ENCODE measurements around the gene TBC1D16.

Gene TBC1D16

DNA sequence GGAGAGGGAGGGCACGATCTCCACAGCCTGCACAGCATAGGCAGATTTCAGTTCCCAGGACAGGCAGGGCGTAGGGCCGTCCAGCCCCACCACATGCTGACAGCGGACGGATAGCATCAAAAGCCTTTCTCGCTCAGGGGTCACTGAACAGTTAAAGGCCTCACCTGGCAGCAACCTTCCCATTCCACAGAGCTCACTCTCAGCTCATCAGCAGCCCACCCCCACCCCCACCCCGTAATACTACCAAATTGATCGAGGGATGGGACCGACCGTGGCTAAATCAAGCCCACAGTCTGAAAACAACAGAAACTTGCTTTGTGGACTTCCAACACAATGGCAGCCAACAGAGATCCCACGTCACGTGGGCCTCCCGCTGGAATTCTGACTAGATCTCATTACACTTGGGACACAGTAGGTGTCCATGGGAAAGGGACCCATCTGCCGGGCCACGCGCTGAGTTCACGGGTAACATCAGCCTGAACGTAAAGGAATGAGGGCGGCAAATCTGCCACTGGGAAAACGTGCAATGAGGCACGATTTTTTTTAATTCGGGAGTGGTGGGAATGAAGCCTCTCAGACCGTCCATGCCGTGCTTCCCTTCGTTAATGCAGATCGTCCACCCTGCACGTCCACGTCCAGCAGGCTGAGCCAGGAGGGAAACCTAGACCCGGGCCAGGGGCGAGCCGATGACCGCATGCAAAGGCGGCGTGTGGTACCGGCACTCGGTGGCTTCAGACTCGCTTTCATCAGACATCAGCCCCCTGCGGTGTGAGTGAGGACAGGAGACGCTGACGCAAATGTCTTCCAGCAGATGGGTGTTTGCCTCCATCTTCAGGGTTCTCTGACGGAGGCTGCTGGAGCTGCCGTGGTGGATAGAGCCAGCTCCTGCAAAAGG is 92.1 kb downstream of the TBC1D16 start:
- no peaks in the 10 kb centered on the region for H3K27me3 ChIP-seq (replicated peaks; ENCODE audit: control insufficient read depth, insufficient read depth, low read length)
- no peaks in the 10 kb centered on the region for H3K9me3 ChIP-seq (ENCODE audit: control insufficient read depth, low read length)
- no peak for DNase-seq (ENCODE audit: low read depth)
- H3K9ac ChIP-seq (ENCODE audit: low read length) = no peak overlapping the region
- H3K4me3 ChIP-seq (ENCODE audit: low read length) = no peak overlapping the region
- peaks cover 13% of the 10 kb centered on the region for H3K4me1 ChIP-seq (ENCODE audit: control insufficient read depth, insufficient read depth, low read length)
- peaks cover 94% of the 10 kb centered on the region for H3K36me3 ChIP-seq (ENCODE audit: control insufficient read depth, insufficient read depth, low read length, severe bottlenecking)

DNA sequence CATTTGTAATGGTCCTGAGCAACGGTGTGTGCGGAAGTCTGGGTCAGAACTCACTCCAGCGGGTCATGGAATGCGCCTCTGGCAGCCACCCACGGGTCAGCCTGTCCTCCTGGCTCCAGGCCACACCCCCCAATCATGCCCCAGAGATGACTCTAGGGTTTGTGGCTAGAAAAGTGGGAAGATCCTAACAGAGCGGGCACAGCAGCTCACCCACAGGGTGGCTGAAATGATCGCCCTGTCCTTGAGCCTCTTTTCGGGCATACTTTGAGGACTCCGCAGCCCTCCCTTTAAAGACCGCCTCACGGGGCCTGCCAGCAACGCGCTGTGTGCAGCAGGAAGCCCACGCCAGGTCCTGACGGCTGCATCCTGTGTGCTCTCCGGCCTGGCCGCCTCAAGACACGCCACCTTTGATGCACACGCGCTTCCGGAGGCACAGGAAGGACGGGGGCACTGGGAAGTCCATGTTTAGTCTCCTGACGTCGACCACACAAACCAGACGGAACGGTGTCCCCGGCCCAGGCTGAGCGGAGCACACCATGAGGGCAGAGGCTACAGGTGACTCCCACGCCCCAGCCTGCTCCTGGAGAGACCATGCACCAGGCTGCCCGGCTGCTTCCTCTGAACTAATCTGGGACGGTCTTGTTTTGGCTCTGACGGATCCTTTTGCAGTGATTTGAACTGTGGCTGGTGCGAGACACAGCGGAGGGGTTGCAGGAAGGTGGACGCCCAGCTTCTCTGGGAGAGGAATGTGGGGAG is 92.9 kb downstream of the TBC1D16 start:
- peaks cover 86% of the 10 kb centered on the region for H3K36me3 ChIP-seq (ENCODE audit: control insufficient read depth, insufficient read depth, low read length, severe bottlenecking)

DNA sequence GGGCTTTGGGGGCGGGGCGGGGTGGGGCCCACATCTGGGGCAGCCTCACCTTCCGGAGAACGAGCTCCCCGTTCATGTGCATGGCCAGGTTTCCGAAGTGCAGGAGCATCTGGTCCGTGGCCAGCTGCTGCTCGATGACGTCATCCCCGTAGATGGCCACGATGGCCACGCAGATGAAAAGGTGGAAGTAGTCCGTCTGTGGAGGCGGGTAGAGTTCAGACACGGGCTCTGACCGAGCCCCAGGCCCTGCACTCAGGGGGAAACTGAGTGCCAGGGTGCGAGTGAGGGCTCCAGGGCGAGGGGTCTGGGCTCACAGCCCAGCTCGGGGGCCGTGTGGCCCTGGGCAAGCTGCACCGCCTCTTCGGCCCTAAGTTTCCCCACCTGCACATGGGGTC is 93.7 kb downstream of the TBC1D16 start:
- no peaks in the 10 kb centered on the region for H3K9me3 ChIP-seq (ENCODE audit: control insufficient read depth, low read length)

More for the DNA sequence above, 92.9 kb downstream of the TBC1D16 start:
- Histone ChIP-seq H3K9ac (ENCODE audit: low read length) (no peak overlapping the region), H3K4me3 (ENCODE audit: low read length) (no peak overlapping the region), H3K27me3 (replicated peaks; ENCODE audit: control insufficient read depth, insufficient read depth, low read length) (no peaks in the 10 kb centered on the region), H3K9me3 (ENCODE audit: control insufficient read depth, low read length) (no peaks in the 10 kb centered on the region), H3K4me1 (ENCODE audit: control insufficient read depth, insufficient read depth, low read length) (peaks cover 21% of the 10 kb centered on the region)
- DNase-seq (ENCODE audit: low read depth) = no peak

DNA sequence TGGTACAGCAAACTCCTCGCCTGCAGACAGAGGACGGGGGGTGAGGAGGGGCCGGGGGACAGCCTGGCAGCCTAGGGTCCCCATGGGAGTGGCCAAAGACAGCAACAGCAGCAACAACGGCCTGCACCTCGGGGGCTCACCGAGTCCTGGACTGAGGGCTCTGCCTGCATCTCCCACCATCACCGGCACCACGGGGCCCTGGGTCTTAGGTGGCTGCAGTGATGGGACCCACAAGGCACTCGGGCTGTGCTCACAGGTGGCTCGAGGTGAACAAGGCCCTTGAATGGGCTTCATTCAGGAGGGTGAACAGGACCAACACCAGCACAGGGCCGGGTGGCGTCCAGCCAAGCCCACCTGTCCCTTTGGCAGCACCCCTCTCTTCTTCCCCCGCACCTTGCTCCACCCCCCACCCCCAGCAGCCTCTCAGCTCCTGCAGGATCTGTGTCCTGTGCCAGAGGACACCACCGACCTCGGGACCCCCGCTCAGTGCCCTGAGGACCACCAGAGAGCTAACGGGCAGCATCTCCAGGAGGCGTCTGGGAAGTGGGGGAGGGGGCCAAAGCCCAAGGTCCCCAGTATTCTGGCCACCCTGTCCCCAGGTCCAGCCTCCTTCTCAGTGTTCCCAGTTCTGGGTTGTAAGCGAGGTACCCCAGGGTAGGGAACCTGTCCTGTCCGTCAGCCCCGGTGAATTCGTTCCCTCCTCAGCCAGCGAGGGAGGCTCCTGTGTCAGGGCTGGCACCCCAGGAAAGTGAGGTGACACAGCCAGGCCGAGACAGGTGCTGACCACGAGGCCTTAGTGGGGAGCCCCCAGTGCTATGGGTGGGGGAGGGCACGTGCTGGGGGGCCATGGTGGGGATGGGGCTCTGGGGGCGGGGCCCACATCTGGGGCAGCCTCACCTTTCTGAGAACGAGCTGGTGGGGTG is 94.3 kb downstream of the TBC1D16 start:
- Histone ChIP-seq H3K27me3 (replicated peaks; ENCODE audit: control insufficient read depth, insufficient read depth, low read length) (no peaks in the 10 kb centered on the region), H3K9me3 (ENCODE audit: control insufficient read depth, low read length) (no peaks in the 10 kb centered on the region), H3K4me3 (ENCODE audit: low read length) (no peak overlapping the region), H3K9ac (ENCODE audit: low read length) (no peak overlapping the region), H3K36me3 (ENCODE audit: control insufficient read depth, insufficient read depth, low read length, severe bottlenecking) (peaks cover 72% of the 10 kb centered on the region), H3K4me1 (ENCODE audit: control insufficient read depth, insufficient read depth, low read length) (peaks cover 35% of the 10 kb centered on the region)
- DNase-seq (ENCODE audit: low read depth) = no peak

More for the DNA sequence above, 93.7 kb downstream of the TBC1D16 start:
- H3K4me1 ChIP-seq (ENCODE audit: control insufficient read depth, insufficient read depth, low read length) = peaks cover 29% of the 10 kb centered on the region
- H3K27me3 ChIP-seq (replicated peaks; ENCODE audit: control insufficient read depth, insufficient read depth, low read length) = no peaks in the 10 kb centered on the region
- peaks cover 79% of the 10 kb centered on the region for H3K36me3 ChIP-seq (ENCODE audit: control insufficient read depth, insufficient read depth, low read length, severe bottlenecking)
- H3K9ac ChIP-seq (ENCODE audit: low read length) = no peak overlapping the region
- DNase-seq (ENCODE audit: low read depth) = no peak
- no peak overlapping the region for H3K4me3 ChIP-seq (ENCODE audit: low read length)

DNA sequence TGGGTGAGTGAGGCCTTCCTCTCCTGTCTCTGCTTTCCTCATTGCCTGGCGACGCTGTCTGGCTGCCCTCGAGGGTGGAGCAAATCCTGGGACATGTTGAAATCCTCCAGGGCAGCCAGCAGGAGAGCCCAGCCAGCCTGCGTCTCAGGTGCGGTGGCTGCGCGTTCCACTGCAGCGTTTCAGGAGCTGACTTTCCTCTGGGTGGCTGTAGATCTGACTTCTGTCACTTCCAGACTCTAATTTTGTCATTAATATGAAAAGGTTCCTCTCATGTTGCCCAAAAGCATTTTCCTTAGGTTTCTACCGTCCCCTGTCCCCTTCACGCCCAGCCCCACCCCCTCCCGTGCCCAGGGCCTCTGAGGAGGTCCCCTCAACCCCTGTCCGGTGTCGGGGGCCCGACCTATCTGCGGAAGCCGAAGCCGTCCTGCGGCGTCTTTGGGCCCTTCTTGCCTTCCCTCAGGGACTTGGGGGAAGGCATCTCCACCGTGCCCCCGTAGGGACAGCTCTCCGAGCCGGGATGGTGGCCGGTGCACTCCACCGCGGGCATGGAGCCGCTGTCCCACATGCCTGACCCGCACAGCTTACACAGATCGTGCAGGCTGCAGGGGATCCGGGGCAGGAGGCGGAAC is 95.1 kb downstream of the TBC1D16 start:
- Histone ChIP-seq H3K36me3 (ENCODE audit: control insufficient read depth, insufficient read depth, low read length, severe bottlenecking) (peaks cover 65% of the 10 kb centered on the region), H3K27me3 (replicated peaks; ENCODE audit: control insufficient read depth, insufficient read depth, low read length) (no peaks in the 10 kb centered on the region), H3K9ac (ENCODE audit: low read length) (no peak overlapping the region), H3K4me1 (ENCODE audit: control insufficient read depth, insufficient read depth, low read length) (peaks cover 35% of the 10 kb centered on the region), H3K9me3 (ENCODE audit: control insufficient read depth, low read length) (no peaks in the 10 kb centered on the region), H3K4me3 (ENCODE audit: low read length) (no peak overlapping the region)
- no peak for DNase-seq (ENCODE audit: low read depth)

DNA sequence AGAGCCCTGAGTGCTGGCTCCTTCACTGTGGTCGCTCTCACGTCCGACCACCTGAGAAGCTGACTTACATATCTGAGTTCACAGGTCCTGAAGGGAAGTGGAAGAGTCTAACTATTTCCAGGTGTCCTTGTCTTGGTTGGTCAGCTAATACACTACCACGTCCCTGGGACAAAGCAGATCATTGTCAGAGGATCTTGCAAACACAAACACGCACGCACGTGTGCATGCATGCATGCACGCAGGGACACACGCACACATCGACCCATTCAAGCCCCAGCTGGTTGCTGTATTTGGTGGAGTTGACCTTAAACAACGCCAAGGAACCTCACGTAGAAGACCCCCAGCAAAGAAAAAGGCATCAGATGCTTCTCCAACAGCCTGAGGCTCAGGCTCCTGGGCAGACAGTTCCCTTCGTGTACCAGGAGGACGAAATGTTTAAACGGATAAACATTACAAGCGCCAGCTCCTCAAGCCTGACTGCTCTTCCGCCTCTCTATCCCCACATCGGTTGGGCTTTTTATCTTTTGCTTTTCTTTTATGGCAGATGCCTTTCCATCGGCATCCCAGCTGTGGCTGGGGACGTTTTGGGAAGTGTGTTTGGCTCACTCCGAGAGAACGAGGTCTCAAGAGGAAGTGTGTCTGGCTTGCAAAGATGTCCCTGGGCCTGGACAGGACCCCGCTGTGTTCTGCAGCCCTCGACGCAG is 95.8 kb downstream of the TBC1D16 start:
- Histone ChIP-seq H3K36me3 (ENCODE audit: control insufficient read depth, insufficient read depth, low read length, severe bottlenecking) (peaks cover 58% of the 10 kb centered on the region), H3K9me3 (ENCODE audit: control insufficient read depth, low read length) (no peaks in the 10 kb centered on the region), H3K27me3 (replicated peaks; ENCODE audit: control insufficient read depth, insufficient read depth, low read length) (no peaks in the 10 kb centered on the region), H3K4me3 (ENCODE audit: low read length) (no peak overlapping the region), H3K9ac (ENCODE audit: low read length) (no peak overlapping the region), H3K4me1 (ENCODE audit: control insufficient read depth, insufficient read depth, low read length) (peaks cover 35% of the 10 kb centered on the region)
- DNase-seq (ENCODE audit: low read depth) = no peak

DNA sequence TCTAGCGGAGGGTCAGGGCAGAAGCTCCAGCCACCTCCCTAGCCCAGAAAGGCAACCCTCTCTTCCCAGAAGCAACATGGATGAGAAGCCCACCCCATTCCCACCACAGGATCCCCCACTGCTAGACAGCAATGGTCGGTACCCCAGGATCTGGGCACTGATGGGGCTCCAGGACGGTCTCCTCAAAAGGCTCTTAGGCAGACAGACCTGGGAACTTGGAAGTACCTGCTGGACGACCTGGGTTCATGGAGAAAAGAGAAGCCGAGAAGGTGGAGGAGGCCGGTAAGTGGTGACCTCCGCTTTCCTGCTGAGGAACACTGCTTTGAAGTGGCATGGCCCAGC is 96.6 kb downstream of the TBC1D16 start:
- H3K4me1 ChIP-seq (ENCODE audit: control insufficient read depth, insufficient read depth, low read length) = peaks cover 37% of the 10 kb centered on the region
- no peaks in the 10 kb centered on the region for H3K27me3 ChIP-seq (replicated peaks; ENCODE audit: control insufficient read depth, insufficient read depth, low read length)
- H3K4me3 ChIP-seq (ENCODE audit: low read length) = no peak overlapping the region
- H3K9me3 ChIP-seq (ENCODE audit: control insufficient read depth, low read length) = no peaks in the 10 kb centered on the region
- no peak for DNase-seq (ENCODE audit: low read depth)
- peaks cover 50% of the 10 kb centered on the region for H3K36me3 ChIP-seq (ENCODE audit: control insufficient read depth, insufficient read depth, low read length, severe bottlenecking)
- H3K9ac ChIP-seq (ENCODE audit: low read length) = no peak overlapping the region

DNA sequence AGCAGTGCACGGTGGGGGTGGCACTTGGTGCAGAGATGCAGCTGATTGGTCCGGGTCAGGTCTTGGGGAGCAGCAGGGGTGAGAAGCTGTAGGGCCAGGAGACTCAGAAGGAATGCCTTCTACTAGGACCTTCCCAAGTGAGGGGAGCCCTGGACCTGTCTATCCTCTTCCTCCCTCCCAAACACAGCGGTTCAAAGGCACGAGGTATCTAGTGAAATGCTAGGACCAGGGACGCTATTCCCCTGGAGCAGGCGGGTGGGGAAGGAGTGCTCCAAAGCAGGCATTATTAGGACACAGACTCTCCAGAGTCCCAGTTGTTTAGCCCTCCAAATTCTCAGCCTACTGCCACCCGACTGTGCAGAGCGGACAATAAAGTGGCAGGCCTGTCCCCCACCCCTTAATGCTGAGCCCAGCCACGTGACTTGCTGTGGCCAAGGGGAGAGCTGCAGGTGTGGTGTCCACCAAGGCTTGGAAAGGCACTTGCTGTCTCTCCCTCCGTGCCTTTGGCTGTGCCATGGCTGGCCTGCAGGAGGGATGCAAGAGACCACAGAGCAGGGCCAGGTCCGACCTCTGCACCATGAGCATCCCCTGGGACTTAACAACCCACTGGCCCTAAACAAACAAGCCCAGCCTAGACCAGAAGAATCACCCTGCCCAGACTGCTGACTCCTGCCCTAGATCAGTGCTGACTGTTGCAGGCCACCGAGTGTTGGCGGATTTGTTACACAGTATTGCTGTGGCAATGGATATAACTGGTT is 97.2 kb downstream of the TBC1D16 start:
- H3K36me3 ChIP-seq (ENCODE audit: control insufficient read depth, insufficient read depth, low read length, severe bottlenecking) = peaks cover 45% of the 10 kb centered on the region
- H3K9me3 ChIP-seq (ENCODE audit: control insufficient read depth, low read length) = no peaks in the 10 kb centered on the region
- no peaks in the 10 kb centered on the region for H3K27me3 ChIP-seq (replicated peaks; ENCODE audit: control insufficient read depth, insufficient read depth, low read length)
- no peak overlapping the region for H3K4me3 ChIP-seq (ENCODE audit: low read length)
- H3K9ac ChIP-seq (ENCODE audit: low read length) = no peak overlapping the region
- DNase-seq (ENCODE audit: low read depth) = no peak
- H3K4me1 ChIP-seq (ENCODE audit: control insufficient read depth, insufficient read depth, low read length) = peaks cover 42% of the 10 kb centered on the region

DNA sequence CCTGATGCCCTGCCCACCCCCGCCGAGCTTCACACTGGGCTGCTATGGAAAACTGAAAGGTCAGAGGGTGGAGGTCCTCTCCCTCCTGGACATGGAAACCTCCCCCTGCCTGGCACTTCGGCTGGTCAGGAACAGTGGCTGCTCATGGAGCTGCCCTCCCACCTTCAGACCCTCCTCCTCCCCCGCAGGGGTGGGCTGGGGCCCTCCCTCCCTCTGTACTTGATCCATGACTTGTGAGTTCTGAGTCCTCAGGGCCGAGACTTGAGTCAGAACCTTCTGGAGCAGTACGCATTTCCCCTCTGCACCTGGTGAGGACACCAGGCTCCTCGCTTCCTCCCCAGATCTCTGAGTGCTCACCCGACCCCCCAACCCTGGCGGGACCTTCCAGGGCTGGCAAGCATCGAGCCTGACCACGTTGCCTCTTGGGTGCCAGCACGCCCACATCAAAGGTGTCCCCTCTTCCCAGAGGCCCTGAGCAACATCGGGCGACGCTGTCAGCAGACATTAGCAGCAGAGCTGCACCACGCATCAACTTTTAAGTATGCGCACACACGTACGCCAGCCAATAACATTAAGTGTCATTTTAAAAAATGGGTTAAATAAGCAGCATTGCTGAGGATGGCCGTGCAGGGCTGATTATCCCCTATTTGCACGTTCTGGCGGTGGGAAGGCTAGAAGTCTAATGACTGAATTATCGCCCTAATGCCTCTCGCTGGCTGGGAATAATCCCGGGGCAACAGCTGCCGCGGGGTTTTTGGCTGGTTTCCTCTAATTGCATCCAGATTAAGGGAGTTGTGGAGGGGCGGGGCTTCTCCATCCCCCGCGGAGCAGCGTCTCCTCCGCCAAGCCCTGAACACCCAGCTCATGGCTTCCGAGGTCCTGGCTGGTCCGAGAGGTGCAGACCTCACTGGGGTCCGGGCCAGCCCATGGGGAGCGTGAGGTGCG is 98.0 kb downstream of the TBC1D16 start:
- Histone ChIP-seq H3K36me3 (ENCODE audit: control insufficient read depth, insufficient read depth, low read length, severe bottlenecking) (peaks cover 36% of the 10 kb centered on the region), H3K4me1 (ENCODE audit: control insufficient read depth, insufficient read depth, low read length) (peaks cover 51% of the 10 kb centered on the region), H3K9ac (ENCODE audit: low read length) (peak overlapping the region; percentile 8), H3K27me3 (replicated peaks; ENCODE audit: control insufficient read depth, insufficient read depth, low read length) (no peaks in the 10 kb centered on the region), H3K9me3 (ENCODE audit: control insufficient read depth, low read length) (no peaks in the 10 kb centered on the region), H3K4me3 (ENCODE audit: low read length) (no peak overlapping the region)
- peak; percentile 19 for DNase-seq (ENCODE audit: low read depth)
